Neural cell (in vitro differentiated cells): ENCODE data around the gene KCNAB1. TPM values are rescaled to one million over a fixed set of nuclear protein-coding genes. Genes with fewer than 3 reads are reported as not detected.

Experiments
- H2AFZ ChIP-seq: fragments of 200-600, 300-800 bp; sonication (generic), shearing (Covaris generic); 2 replicates; pipeline ENCODE4 v1.6.0; 2014; ENCODE audit warnings: low read depth, mild to moderate bottlenecking, antibody characterized with exemption, low read length, moderate library complexity
- H3F3A ChIP-seq: fragments of 200-600 bp; shearing (Covaris generic); 2 replicates; pipeline ENCODE4 v1.6.1; 2016; ENCODE audit warnings: mild to moderate bottlenecking, moderate library complexity, mixed read lengths, antibody characterized with exemption, low read length; ENCODE audit not compliant: insufficient read depth, poor library complexity, severe bottlenecking
- H3K27ac ChIP-seq: fragments of 200-600, 300-800 bp; sonication (generic), shearing (Covaris generic); 2 replicates; pipeline ENCODE4 v1.5.1; 2014; ENCODE audit warnings: mild to moderate bottlenecking, low read length, moderate library complexity
- H3K27me3 ChIP-seq: fragments of 300-800, 200-600 bp; sonication (generic), shearing (Covaris generic); 2 replicates; pipeline ENCODE4 v1.6.0; 2014; ENCODE audit warnings: mild to moderate bottlenecking, low read depth, low read length, moderate library complexity; ENCODE audit not compliant: insufficient read depth
- H3K36me3 ChIP-seq: fragments of 300-800, 200-600 bp; sonication (generic), shearing (Covaris generic); 2 replicates; pipeline ENCODE4 v1.5.1; 2014; ENCODE audit warnings: mild to moderate bottlenecking, antibody characterized with exemption, low read length, moderate library complexity; ENCODE audit not compliant: insufficient read depth
- H3K4me2 ChIP-seq: fragments of 300-800, 200-600 bp; sonication (generic), shearing (Covaris generic); 2 replicates; pipeline ENCODE4 v1.6.0; 2014; ENCODE audit warnings: mild to moderate bottlenecking, low read length
- H3K4me3 ChIP-seq: fragments of 300-800, 200-600 bp; sonication (generic), shearing (Covaris generic); 2 replicates; pipeline ENCODE4 v1.5.1; 2014; ENCODE audit warnings: mild to moderate bottlenecking, low read length, moderate library complexity
- H3K79me2 ChIP-seq: fragments of 200-600 bp; shearing (Covaris generic); replicated peaks from 2 replicates; pipeline ENCODE4 v1.6.0; 2014; ENCODE audit warnings: mild to moderate bottlenecking, low read length, moderate library complexity; ENCODE audit not compliant: insufficient read depth
- H3K9ac ChIP-seq: fragments of 300-800, 200-600 bp; sonication (generic), shearing (Covaris generic); 2 replicates; pipeline ENCODE4 v1.6.1; 2016; ENCODE audit warnings: mild to moderate bottlenecking, low read length, mixed read lengths
- H3K9me2 ChIP-seq: fragments of 200-600 bp; shearing (Covaris generic); 2 replicates; pipeline ENCODE4 v1.6.1; 2016; ENCODE audit warnings: mild to moderate bottlenecking, low read length, mixed read lengths; ENCODE audit not compliant: insufficient read depth
- H3K9me3 ChIP-seq: fragments of 200-600, 300-800 bp; sonication (generic), shearing (Covaris generic); 2 replicates; pipeline ENCODE4 v1.6.1; 2016; ENCODE audit warnings: mild to moderate bottlenecking, mixed run types, low read length, moderate library complexity, mixed read lengths
- H4K20me1 ChIP-seq: fragments of 200-600 bp; shearing (Covaris generic); 2 replicates; pipeline ENCODE4 v1.6.1; 2016; ENCODE audit warnings: mild to moderate bottlenecking, mixed run types; ENCODE audit not compliant: insufficient read depth
- CTCF ChIP-seq: fragments of 450-650 bp; IDR thresholded peaks from 2 replicates; pipeline ENCODE4 v1.5.1; 2014; ENCODE audit warnings: antibody characterized with exemption, mild to moderate bottlenecking, moderate library complexity; ENCODE audit not compliant: poor library complexity, severe bottlenecking
- EP300 ChIP-seq: fragments of 450-650 bp; conservative IDR thresholded peaks from 2 replicates; pipeline ENCODE4 v1.6.1; 2014; ENCODE audit warnings: antibody characterized with exemption, mild to moderate bottlenecking, moderate library complexity; ENCODE audit not compliant: poor library complexity, severe bottlenecking
- EZH2 ChIP-seq: fragments of 200-600, 300-800 bp; shearing (Covaris generic), sonication (generic); IDR thresholded peaks from 2 replicates; pipeline ENCODE4 v1.6.1; 2014; ENCODE audit warnings: antibody characterized with exemption, low read length, borderline replicate concordance, mild to moderate bottlenecking; ENCODE audit not compliant: insufficient read depth, poor library complexity, severe bottlenecking
- MXI1 ChIP-seq: fragments of 450-650 bp; conservative IDR thresholded peaks from 2 replicates; pipeline ENCODE4 v1.6.1; 2014; ENCODE audit warnings: antibody characterized with exemption, mild to moderate bottlenecking; ENCODE audit not compliant: poor library complexity, severe bottlenecking
- POLR2AphosphoS5 ChIP-seq: IDR thresholded peaks from 2 replicates; pipeline ENCODE4 v1.6.1; 2012
- RAD21 ChIP-seq: fragments of 450-650 bp; conservative IDR thresholded peaks from 2 replicates; pipeline ENCODE4 v1.6.1; 2014; ENCODE audit warnings: antibody characterized with exemption, mild to moderate bottlenecking, moderate library complexity
- REST ChIP-seq: IDR thresholded peaks from 2 replicates; pipeline ENCODE4 v1.6.1; 2012; ENCODE audit warnings: borderline replicate concordance
- SMC3 ChIP-seq: fragments of 450-650 bp; conservative IDR thresholded peaks from 2 replicates; pipeline ENCODE4 v1.6.1; 2014; ENCODE audit warnings: antibody characterized with exemption, mild to moderate bottlenecking, moderate library complexity; ENCODE audit not compliant: poor library complexity
- TAF1 ChIP-seq: IDR thresholded peaks from 2 replicates; pipeline ENCODE4 v1.6.1; 2012; ENCODE audit warnings: low read depth
- polyA plus RNA-seq: library from polyadenylated mRNA; depleted of rRNA; stranded (reverse); fragments of >200 nt; gene quantifications from 2 replicates; pipeline ENCODE4 v1.2.3, GENCODE V29; 2014

The KCNAB1 gene
- polyA plus RNA-seq, 1 donor from 2014 or later: 14.9 TPM

- no peaks in the 10 kb centered on the region for H3F3A ChIP-seq
- no peak overlapping the region for H3K4me3 ChIP-seq
- no peak overlapping the region for H3K4me2 ChIP-seq
- TF ChIP-seq MXI1 (no peak), CTCF (no peak), REST (no peak), POLR2AphosphoS5 (no peak), EP300 (no peak), RAD21 (no peak), EZH2 (no peak), TAF1 (no peak), SMC3 (no peak)
- no peaks in the 10 kb centered on the region for H3K27me3 ChIP-seq
- no peaks in the 10 kb centered on the region for H4K20me1 ChIP-seq
- H2AFZ ChIP-seq: no peak overlapping the region
- no peak overlapping the region for H3K9ac ChIP-seq
- no peaks in the 10 kb centered on the region for H3K36me3 ChIP-seq
- no peaks in the 10 kb centered on the region for H3K9me3 ChIP-seq
- H3K27ac ChIP-seq: no peak overlapping the region
- no peaks in the 10 kb centered on the region for H3K9me2 ChIP-seq
- no peaks in the 10 kb centered on the region for H3K79me2 ChIP-seq
Measured at GRCh38 chr3:156264771-156265170, 144.4 kb downstream of the KCNAB1 start.

- Histone ChIP-seq H2AFZ (no peak overlapping the region), H3K27me3 (no peaks in the 10 kb centered on the region), H3K9me2 (no peaks in the 10 kb centered on the region), H3K36me3 (no peaks in the 10 kb centered on the region), H3K9me3 (no peaks in the 10 kb centered on the region), H3K4me3 (no peak overlapping the region), H3F3A (no peaks in the 10 kb centered on the region), H3K9ac (no peak overlapping the region), H3K79me2 (no peaks in the 10 kb centered on the region), H3K4me2 (no peak overlapping the region), H3K27ac (no peak overlapping the region), H4K20me1 (no peaks in the 10 kb centered on the region)
- no peak for TF ChIP-seq RAD21
- TF ChIP-seq REST: no peak
- no peak for TF ChIP-seq TAF1
Measured at GRCh38 chr3:156271508-156271907, 151.1 kb downstream of the KCNAB1 start.
